Activated CD4-positive, alpha-beta T cell treated with anti-CD3 and anti-CD28 coated beads for 36 hours (primary cell): Measurements from ENCODE around the gene REEP6. TPM values are rescaled to one million over a fixed set of nuclear protein-coding genes. Genes with fewer than 3 reads are reported as not detected.
"Not testable (repeated sequence)": the region's sequence is repeated elsewhere in the genome, so short reads cannot be mapped to it uniquely, and the experiment has no call there.

Source experiments
- ATAC-seq: fragments of 200-7000 bp; cut with Tn5 transposase; one replicate; pipeline ENCODE4 v1.10.0; 2021; ENCODE audit warnings: mild to moderate bottlenecking, moderate library complexity
- CTCF ChIA-PET: fragments of 350-600 bp; sonication (Branson Sonifier 250); formaldehyde crosslinking; loops from one replicate; lab custom pipeline; 2021; ENCODE audit warnings: antibody characterized with exemption; lab: Charles Lee
- POLR2A ChIA-PET: fragments of 350-600 bp; sonication (Branson Sonifier 250); formaldehyde crosslinking; loops from one replicate; lab custom pipeline; 2021; ENCODE audit warnings: antibody characterized with exemption, inconsistent platforms; lab: Charles Lee
- DNase-seq: peaks from one replicate; pipeline ENCODE4 v3.0.0-alpha.2; 2020
- H3K27ac Mint-ChIP-seq: one replicate; pipeline ENCODE4 v1.8.0; 2021; ENCODE audit warnings: mixed read lengths
- H3K27me3 Mint-ChIP-seq: one replicate; pipeline ENCODE4 v1.8.0; 2021; ENCODE audit warnings: mixed read lengths
- H3K36me3 Mint-ChIP-seq: one replicate; pipeline ENCODE4 v1.8.0; 2021; ENCODE audit warnings: low read depth, mixed read lengths
- H3K4me1 Mint-ChIP-seq: one replicate; pipeline ENCODE4 v1.8.0; 2021; ENCODE audit warnings: mixed read lengths
- H3K4me3 Mint-ChIP-seq: one replicate; pipeline ENCODE4 v1.8.0; 2021; ENCODE audit warnings: mild to moderate bottlenecking, moderate library complexity, mixed read lengths
- H3K9me3 Mint-ChIP-seq: one replicate; pipeline ENCODE4 v1.8.0; 2021; ENCODE audit warnings: low read depth, mixed read lengths
- intact Hi-C, 2 experiments: fragments of 100-400 bp; cut with DNase I in 1 of 2; cut with micrococcal nuclease in 1 of 2; formaldehyde crosslinking; loops; one replicate each; pipeline versions ENCODE4 v1.14.2 to v1.15.1; 2022 to 2024; cut with DNase I, micrococcal nuclease
- total RNA-seq, 2 experiments: library from RNA; stranded (reverse); gene quantifications; one replicate each; pipeline ENCODE4 v1.2.3, GENCODE V29; 2021

The REEP6 gene
- total RNA-seq, 2 experiments from 2014 or later = 2.1 to 2.7 TPM

- Mint-ChIP-seq H3K27me3 (peaks cover 15% of the 10 kb centered on the region), H3K27ac (no peak overlapping the region), H3K4me3 (no peak overlapping the region), H3K36me3 (no peaks in the 10 kb centered on the region), H3K9me3 (no peaks in the 10 kb centered on the region), H3K4me1 (no peaks in the 10 kb centered on the region)
- CTCF ChIA-PET = interaction anchor here (0.8 kb wide), 1 partner anchor 10 kb away, joined by 3 read pairs; no protein-coding TSS in a partner anchor
- no peak for DNase-seq
- ATAC-seq = no peak
- intact Hi-C loops = no loop called here
- POLR2A ChIA-PET = no interaction called here
Observed at GRCh38 chr19:1531587-1531986, 40.6 kb downstream of the REEP6 start.

- no peaks in the 10 kb centered on the region for H3K9me3 Mint-ChIP-seq
- ChIA-PET CTCF (interaction anchor here (0.7 kb wide), 1 partner anchor 218 kb away, joined by 4 read pairs; no protein-coding TSS in a partner anchor), POLR2A (no interaction called here)
- ATAC-seq = no peak
- H3K27me3 Mint-ChIP-seq = peaks cover 12% of the 10 kb centered on the region
- DNase-seq = no peak
- no peaks in the 10 kb centered on the region for H3K36me3 Mint-ChIP-seq
- H3K4me3 Mint-ChIP-seq = no peak overlapping the region
- no peak overlapping the region for H3K27ac Mint-ChIP-seq
- H3K4me1 Mint-ChIP-seq = no peaks in the 10 kb centered on the region
- intact Hi-C loops = no loop called here
Observed at GRCh38 chr19:1532003-1532402, 41.0 kb downstream of the REEP6 start.

- ATAC-seq = no peak
- Mint-ChIP-seq H3K9me3 (no peaks in the 10 kb centered on the region), H3K4me3 (no peak overlapping the region), H3K4me1 (no peaks in the 10 kb centered on the region), H3K27ac (no peak overlapping the region), H3K27me3 (peaks cover 9% of the 10 kb centered on the region), H3K36me3 (no peaks in the 10 kb centered on the region)
- intact Hi-C loops = no loop called here
- ChIA-PET CTCF (no interaction called here), POLR2A (no interaction called here)
- no peak for DNase-seq
Observed at GRCh38 chr19:1533510-1534150, 42.6 kb downstream of the REEP6 start.

GRCh38 chr19:1534972-1535371, 44.0 kb downstream of the REEP6 start:
- ChIA-PET CTCF (no interaction called here), POLR2A (no interaction called here)
- no peaks in the 10 kb centered on the region for H3K9me3 Mint-ChIP-seq
- DNase-seq (no peak), ATAC-seq (no peak)
- H3K36me3 Mint-ChIP-seq = no peaks in the 10 kb centered on the region
- H3K4me1 Mint-ChIP-seq = no peaks in the 10 kb centered on the region
- no peak overlapping the region for H3K4me3 Mint-ChIP-seq
- intact Hi-C loops = no loop called here
- peaks cover 10% of the 10 kb centered on the region for H3K27me3 Mint-ChIP-seq
- H3K27ac Mint-ChIP-seq = no peak overlapping the region

- CTCF ChIA-PET = interaction anchor here (0.6 kb wide), 1 partner anchor 632 kb away, joined by 3 read pairs; no protein-coding TSS in a partner anchor
- H3K4me1 Mint-ChIP-seq, DNase-seq, intact Hi-C loops, H3K36me3 Mint-ChIP-seq, H3K9me3 Mint-ChIP-seq, H3K4me3 Mint-ChIP-seq, H3K27ac Mint-ChIP-seq, POLR2A ChIA-PET, ATAC-seq: not testable (repeated sequence)
- peaks cover 11% of the 10 kb centered on the region for H3K27me3 Mint-ChIP-seq
Observed at GRCh38 chr19:1535699-1536098, 44.7 kb downstream of the REEP6 start.

- no peaks in the 10 kb centered on the region for H3K36me3 Mint-ChIP-seq
- ChIA-PET POLR2A (no interaction called here), CTCF (no interaction called here)
- H3K27me3 Mint-ChIP-seq = peaks cover 12% of the 10 kb centered on the region
- DNase-seq (no peak), ATAC-seq (no peak)
- no peaks in the 10 kb centered on the region for H3K4me1 Mint-ChIP-seq
- no peaks in the 10 kb centered on the region for H3K9me3 Mint-ChIP-seq
- H3K4me3 Mint-ChIP-seq = no peak overlapping the region
- H3K27ac Mint-ChIP-seq = no peak overlapping the region
- intact Hi-C loops = no loop called here
Observed at GRCh38 chr19:1538978-1539377, 48.0 kb downstream of the REEP6 start.

- DNase-seq, H3K4me1 Mint-ChIP-seq, H3K4me3 Mint-ChIP-seq, intact Hi-C loops, CTCF ChIA-PET, H3K9me3 Mint-ChIP-seq, ATAC-seq, H3K36me3 Mint-ChIP-seq, H3K27ac Mint-ChIP-seq: not testable (repeated sequence)
- POLR2A ChIA-PET = interaction anchor here (0.6 kb wide), 1 partner anchor 775 kb away, joined by 4 read pairs; no protein-coding TSS in a partner anchor
- H3K27me3 Mint-ChIP-seq = peaks cover 12% of the 10 kb centered on the region
Observed at GRCh38 chr19:1539749-1540148, 48.8 kb downstream of the REEP6 start.

- ATAC-seq = no peak
- no peak for DNase-seq
- H3K4me1 Mint-ChIP-seq = no peaks in the 10 kb centered on the region
- no peak overlapping the region for H3K4me3 Mint-ChIP-seq
- intact Hi-C loops = no loop called here
- H3K27me3 Mint-ChIP-seq = peaks cover 12% of the 10 kb centered on the region
- POLR2A ChIA-PET = no interaction called here
- CTCF ChIA-PET = no interaction called here
- H3K36me3 Mint-ChIP-seq = no peaks in the 10 kb centered on the region
- H3K9me3 Mint-ChIP-seq = no peaks in the 10 kb centered on the region
- H3K27ac Mint-ChIP-seq = no peak overlapping the region
Observed at GRCh38 chr19:1540365-1540925, 49.5 kb downstream of the REEP6 start.

Other genes starting within 250 kb of the REEP6 start
- 100 to 1,000 TPM; 161 to 180 TPM for gene ATP5F1D, start 249.4 kb upstream of the REEP6 start, total RNA-seq
- gene MIDN, start 242.6 kb upstream of the REEP6 start, total RNA-seq = 10 to 100 TPM; 46.5 to 47.9 TPM
- 100 to 1,000 TPM; 123 to 188 TPM for gene CIRBP, start 221.8 kb upstream of the REEP6 start, total RNA-seq
- gene FAM174C, start 215.7 kb upstream of the REEP6 start, total RNA-seq = 10 to 100 TPM; 75.3 to 88.3 TPM
- not detected for gene EFNA2, start 205.3 kb upstream of the REEP6 start, total RNA-seq
- gene NDUFS7, start 107.3 kb upstream of the REEP6 start, total RNA-seq = 100 to 1,000 TPM in 1 of 2 experiments, 10 to 100 TPM in 1; 93.4 to 113 TPM
- gene GAMT, start 89.6 kb upstream of the REEP6 start, total RNA-seq = 10 to 100 TPM; 30.4 to 31.5 TPM
- gene DAZAP1, start 83.6 kb upstream of the REEP6 start, total RNA-seq = 100 to 1,000 TPM; 248 to 347 TPM
- gene RPS15, start 52.8 kb upstream of the REEP6 start, total RNA-seq = 1,000 to 10,000 TPM; 1,716 to 1,858 TPM
- gene APC2, start 41.1 kb upstream of the REEP6 start, total RNA-seq = under 1 TPM; 0.09 to 0.14 TPM
- gene C19orf25, start 12.0 kb upstream of the REEP6 start, total RNA-seq = 10 to 100 TPM; 19.9 to 26.9 TPM
- 1 to 10 TPM; 1.8 to 3.9 TPM for gene PCSK4, start 831 bp upstream of the REEP6 start, total RNA-seq
- 1 to 10 TPM; 2.5 to 3.8 TPM for gene ADAMTSL5, start 21.8 kb downstream of the REEP6 start, total RNA-seq
- gene PLK5, start 32.9 kb downstream of the REEP6 start, total RNA-seq = not detected
- 1 to 10 TPM; 6.2 to 6.7 TPM for gene MEX3D, start 77.1 kb downstream of the REEP6 start, total RNA-seq
- 10 to 100 TPM; 68.9 to 87.5 TPM for gene MBD3, start 101.7 kb downstream of the REEP6 start, total RNA-seq
- 100 to 1,000 TPM; 152 to 226 TPM for gene UQCR11, start 114.3 kb downstream of the REEP6 start, total RNA-seq
- 100 to 1,000 TPM; 115 to 133 TPM for gene TCF3, start 161.4 kb downstream of the REEP6 start, total RNA-seq